Peyer's patch (tissue), 4 donors: ENCODE data around the gene PRSS48. TPM values are rescaled to one million over a fixed set of nuclear protein-coding genes. Genes with fewer than 3 reads are reported as not detected.

Experiments used
- DNase-seq, 3 donors: peaks; one replicate each; pipeline ENCODE4 v3.0.0-alpha.2; 2017 to 2019
- H3K27ac ChIP-seq, 4 donors: fragments of 200-600 bp; sonication (generic); one replicate each; pipeline ENCODE4 v1.5.1; 2016 to 2019
- H3K27me3 ChIP-seq, 2 donors: fragments of 200-600 bp; sonication (generic); one replicate each; pipeline ENCODE4 v1.5.1; 2019
- H3K36me3 ChIP-seq, 3 donors: fragments of 200-600 bp; sonication (generic); one replicate each; pipeline ENCODE4 v1.5.1; 2016 to 2019
- H3K4me1 ChIP-seq, 4 donors: fragments of 200-600 bp; sonication (generic); one replicate each; pipeline ENCODE4 v1.5.1; 2016 to 2019
- H3K4me3 ChIP-seq, 4 donors: fragments of 200-600 bp; sonication (generic); 1 replicate in 3 of 4; 2 replicates in 1 of 4; pipeline ENCODE4 v1.5.1; 2016 to 2019; ENCODE audit warnings: mild to moderate bottlenecking in 1 of 4
- H3K9me3 ChIP-seq, 4 donors: fragments of 200-600 bp; sonication (generic); one replicate each; pipeline ENCODE4 v1.5.1; 2016 to 2019; ENCODE audit warnings: mild to moderate bottlenecking in 1 of 4
- POLR2A ChIP-seq, 2 donors: fragments of 450-650 bp; IDR thresholded peaks; one replicate each; pipeline ENCODE4 v1.5.1; 2017; ENCODE audit warnings: antibody characterized with exemption in 2 of 2, mild to moderate bottlenecking in 2 of 2, moderate library complexity in 2 of 2
- small RNA-seq, 2 donors: library from RNA; depleted of rRNA; stranded (forward); fragments of <200 nt; gene quantifications; one replicate each; pipeline ENCODE3, GENCODE V24; 2016
- total RNA-seq, 4 donors: library from RNA; depleted of rRNA; stranded (reverse); fragments of >200 nt; gene quantifications; one replicate each; pipeline ENCODE4 v1.1.0, GENCODE V29; 2016
- TF ChIP-seq, protein P1 (sequence below), 6 experiments: fragments of 450-650 bp in 4 of 6; fragments of 200-600 bp in 2 of 6; sonication (generic) in 1 of 6; IDR thresholded peaks; one replicate each; pipeline ENCODE4 v1.5.1; 2017 to 2019; ENCODE audit warnings: antibody characterized with exemption in 6 of 6, mild to moderate bottlenecking in 3 of 6, moderate library complexity in 1 of 6

Gene PRSS48
- total RNA-seq, 4 donors from 2014 or later, result not detected

DNA sequence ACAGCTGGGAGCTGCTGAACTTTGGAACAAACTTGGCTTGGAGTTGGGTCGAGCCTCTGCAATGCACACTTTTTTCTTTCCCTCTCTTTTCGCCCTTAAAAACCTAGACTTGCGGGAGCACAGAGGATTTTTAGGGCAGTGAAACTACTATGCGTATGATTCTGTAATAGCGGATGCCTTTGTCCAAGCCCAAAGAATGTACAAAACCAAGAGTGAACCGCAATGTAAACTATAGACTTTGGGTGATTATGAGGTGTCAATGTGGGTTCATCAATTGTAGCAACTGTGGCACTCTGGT is 48.9 kb downstream of the PRSS48 start:
- H3K4me3 ChIP-seq, result peak overlapping the region in 3 of 4 donors; percentile 50 to 89 (median 87)
- peaks cover 0 to 16% (median 0%) of the 10 kb centered on the region in 4 donors for H3K4me1 ChIP-seq
- DNase-seq, result no peak
- no peaks in the 10 kb centered on the region for H3K9me3 ChIP-seq
- H3K27ac ChIP-seq, result peak overlapping the region; percentile 67 to 98 (median 94)
- TF ChIP-seq, protein P1, sequence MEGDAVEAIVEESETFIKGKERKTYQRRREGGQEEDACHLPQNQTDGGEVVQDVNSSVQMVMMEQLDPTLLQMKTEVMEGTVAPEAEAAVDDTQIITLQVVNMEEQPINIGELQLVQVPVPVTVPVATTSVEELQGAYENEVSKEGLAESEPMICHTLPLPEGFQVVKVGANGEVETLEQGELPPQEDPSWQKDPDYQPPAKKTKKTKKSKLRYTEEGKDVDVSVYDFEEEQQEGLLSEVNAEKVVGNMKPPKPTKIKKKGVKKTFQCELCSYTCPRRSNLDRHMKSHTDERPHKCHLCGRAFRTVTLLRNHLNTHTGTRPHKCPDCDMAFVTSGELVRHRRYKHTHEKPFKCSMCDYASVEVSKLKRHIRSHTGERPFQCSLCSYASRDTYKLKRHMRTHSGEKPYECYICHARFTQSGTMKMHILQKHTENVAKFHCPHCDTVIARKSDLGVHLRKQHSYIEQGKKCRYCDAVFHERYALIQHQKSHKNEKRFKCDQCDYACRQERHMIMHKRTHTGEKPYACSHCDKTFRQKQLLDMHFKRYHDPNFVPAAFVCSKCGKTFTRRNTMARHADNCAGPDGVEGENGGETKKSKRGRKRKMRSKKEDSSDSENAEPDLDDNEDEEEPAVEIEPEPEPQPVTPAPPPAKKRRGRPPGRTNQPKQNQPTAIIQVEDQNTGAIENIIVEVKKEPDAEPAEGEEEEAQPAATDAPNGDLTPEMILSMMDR (IDR thresholded peaks at IDR 0.05), result no peak
- no peak for TF ChIP-seq POLR2A (IDR thresholded peaks at IDR 0.05)
- H3K27me3 ChIP-seq, result no peaks in the 10 kb centered on the region
- no peaks in the 10 kb centered on the region for H3K36me3 ChIP-seq

DNA sequence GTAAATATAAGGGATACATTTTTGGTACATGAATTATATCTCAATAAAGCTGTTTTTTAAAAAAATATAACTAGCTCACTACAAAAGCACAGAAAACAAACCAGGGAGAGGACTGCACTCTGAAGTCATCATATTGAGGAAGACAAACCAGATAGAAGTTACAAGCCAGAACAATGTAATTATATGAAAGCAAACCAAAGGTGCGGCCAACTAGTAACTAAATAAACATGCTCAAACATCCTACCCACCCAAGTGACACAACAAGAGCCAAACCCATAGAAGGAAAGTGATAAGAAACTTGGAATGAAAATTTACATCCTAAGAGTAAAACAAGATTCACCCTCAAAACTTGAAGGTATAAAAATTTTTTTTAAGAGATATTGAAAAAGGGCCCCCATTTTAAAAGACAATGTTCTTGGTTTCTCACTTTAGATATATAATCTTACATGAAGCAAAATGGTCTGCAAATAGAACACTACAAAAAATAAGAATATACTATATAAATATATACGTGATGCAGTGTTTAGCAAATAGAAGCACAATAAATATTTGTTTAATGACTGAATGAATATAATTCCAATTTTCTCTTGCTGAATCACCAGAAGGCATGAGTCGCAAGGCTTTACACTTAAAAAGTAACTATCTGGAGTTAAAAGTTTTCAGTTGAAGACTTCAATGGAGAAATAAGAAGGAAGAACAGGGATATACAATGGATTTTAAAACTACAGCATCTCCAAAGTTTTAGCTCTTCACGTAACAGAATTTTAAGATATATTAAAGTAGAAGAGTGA is 52.5 kb downstream of the PRSS48 start:
- TF ChIP-seq, protein P1 (IDR thresholded peaks at IDR 0.05), result no peak
- TF ChIP-seq POLR2A (IDR thresholded peaks at IDR 0.05), result no peak
- Histone ChIP-seq H3K4me1 (peaks cover 0 to 5% (median 0%) of the 10 kb centered on the region in 4 donors), H3K27me3 (no peaks in the 10 kb centered on the region), H3K4me3 (no peak overlapping the region), H3K9me3 (no peaks in the 10 kb centered on the region), H3K27ac (no peak overlapping the region), H3K36me3 (no peaks in the 10 kb centered on the region)
- DNase-seq, result no peak

DNA sequence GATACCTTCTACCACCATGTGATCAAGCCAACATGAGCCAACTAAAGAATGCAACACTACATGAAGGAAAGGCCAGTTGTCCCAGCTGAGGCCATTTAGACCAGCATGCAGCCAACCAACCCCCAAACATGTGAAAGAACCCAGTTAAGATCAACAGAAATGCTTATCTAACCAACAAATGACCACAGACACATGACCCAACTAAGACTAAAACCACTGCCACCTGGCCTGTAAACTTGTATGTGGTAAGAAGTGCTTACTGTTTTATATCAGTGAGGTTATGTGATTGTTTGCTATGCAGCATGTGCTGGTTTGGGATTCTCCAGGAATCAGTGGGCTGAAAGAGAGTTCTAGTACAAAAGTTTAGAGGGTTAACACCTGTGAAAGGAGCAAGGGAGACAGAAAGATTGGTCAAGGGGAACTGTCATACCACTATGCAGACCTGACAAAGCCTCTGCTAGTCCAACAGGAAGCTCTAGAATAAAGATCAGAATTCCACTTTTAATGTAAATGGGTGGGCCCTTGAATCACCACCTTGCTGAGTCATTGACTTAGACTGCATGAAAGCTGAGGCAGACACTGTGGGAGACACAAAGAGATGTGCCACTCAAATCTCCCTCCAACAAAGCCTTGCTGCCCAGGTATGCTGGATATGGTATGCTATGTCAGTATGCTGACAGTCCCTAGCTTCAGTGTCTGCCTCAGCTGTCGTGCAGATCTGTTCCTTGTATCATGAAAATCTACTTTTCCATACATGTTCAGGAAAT is 54.5 kb downstream of the PRSS48 start:
- TF ChIP-seq POLR2A (IDR thresholded peaks at IDR 0.05), result no peak
- TF ChIP-seq, protein P1 (IDR thresholded peaks at IDR 0.05), result no peak
- Histone ChIP-seq H3K4me3 (no peak overlapping the region), H3K27ac (no peak overlapping the region), H3K4me1 (no peaks in the 10 kb centered on the region), H3K9me3 (no peaks in the 10 kb centered on the region), H3K36me3 (no peaks in the 10 kb centered on the region), H3K27me3 (no peaks in the 10 kb centered on the region)
- no peak for DNase-seq

DNA sequence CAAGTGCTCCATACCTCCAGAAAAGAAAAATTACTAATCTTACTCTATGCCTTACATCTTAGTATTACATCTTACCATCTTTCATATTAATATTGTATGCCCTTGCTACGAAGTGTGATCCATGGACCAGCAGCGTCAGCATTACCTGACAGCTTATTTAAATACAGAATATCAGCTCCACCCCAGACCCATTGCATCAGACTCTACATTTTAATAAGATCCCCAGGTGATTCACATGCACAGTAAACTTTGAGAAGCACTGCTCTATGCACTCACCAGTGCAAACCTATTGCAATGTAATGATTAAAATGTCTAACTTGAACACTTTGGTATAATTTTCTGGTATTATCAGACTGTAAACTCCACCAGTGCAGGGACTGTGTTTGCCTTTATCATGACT is 62.5 kb downstream of the PRSS48 start:
- Histone ChIP-seq H3K9me3 (no peaks in the 10 kb centered on the region), H3K4me3 (no peak overlapping the region), H3K4me1 (peaks cover 0 to 25% (median 0%) of the 10 kb centered on the region in 4 donors), H3K36me3 (no peaks in the 10 kb centered on the region), H3K27ac (peak overlapping the region in 1 of 4 donors; percentile 54), H3K27me3 (no peaks in the 10 kb centered on the region)
- no peak for DNase-seq
- TF ChIP-seq, protein P1 (IDR thresholded peaks at IDR 0.05), result no peak
- TF ChIP-seq POLR2A (IDR thresholded peaks at IDR 0.05), result peak in 1 of 2 donors; percentile 28

DNA sequence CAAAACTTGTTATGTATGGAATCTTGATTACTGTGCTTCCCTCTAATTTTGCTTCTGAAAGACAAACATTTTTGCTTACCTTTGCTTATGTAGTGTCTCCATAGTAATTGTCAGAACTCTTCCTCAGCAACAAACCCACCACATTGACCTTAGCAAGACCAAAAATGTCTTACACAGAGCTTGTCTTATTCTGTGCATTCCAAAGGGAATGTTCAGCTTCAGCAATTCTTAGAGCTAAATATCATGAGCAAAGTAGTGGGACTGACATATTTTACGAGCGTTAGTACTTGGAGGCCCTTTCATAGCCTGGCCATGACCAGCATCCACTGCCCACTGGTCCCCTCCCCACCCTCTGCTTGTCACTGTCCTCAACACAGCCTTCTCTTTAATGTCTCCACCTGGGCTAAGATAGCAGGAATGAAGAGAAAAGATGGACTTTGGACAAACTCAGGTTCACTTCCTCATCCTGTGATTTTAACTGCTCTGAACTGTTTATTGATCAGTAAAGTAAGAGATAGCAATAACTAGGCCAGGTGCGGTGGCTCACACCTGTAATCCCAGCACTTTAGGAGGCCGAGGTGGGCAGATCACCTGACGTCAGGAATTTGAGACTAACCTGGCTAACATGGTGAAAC is 63.9 kb downstream of the PRSS48 start:
- Histone ChIP-seq H3K9me3 (no peaks in the 10 kb centered on the region), H3K36me3 (no peaks in the 10 kb centered on the region), H3K27ac (peak overlapping the region in 2 of 4 donors; percentile 59 to 69), H3K4me3 (no peak overlapping the region), H3K4me1 (peaks cover 0 to 27% (median 0%) of the 10 kb centered on the region in 4 donors), H3K27me3 (no peaks in the 10 kb centered on the region)
- TF ChIP-seq POLR2A (IDR thresholded peaks at IDR 0.05), result no peak
- TF ChIP-seq, protein P1 (IDR thresholded peaks at IDR 0.05), result no peak
- peak in 1 of 3 donors; percentile 55 for DNase-seq

Small RNA genes within 50 kb of the gene (small RNA-seq; reads per million reads assigned to genes)
- gene AC104819.2, result 0 to 0.06 reads per million in 2 donors
- 0 reads per million in 2 donors for gene RNU6-1282P

Other genes starting within 250 kb of the PRSS48 start
- 1,000 to 10,000 TPM in 2 of 4 donors, 100 to 1,000 TPM in 2; 879 to 3,561 (median 1,074) TPM for gene RPS3A, start 177.5 kb upstream of the PRSS48 start, total RNA-seq
- 100 to 1,000 TPM; 159 to 295 (median 224) TPM for gene SH3D19, start 48.4 kb downstream of the PRSS48 start, total RNA-seq
- 10 to 100 TPM; 11.6 to 32.4 (median 30.7) TPM for gene FHIP1A, start 132.0 kb downstream of the PRSS48 start, total RNA-seq